GM19468 (cell line): ENCODE results near the gene MFF.
"Not testable (repeated sequence)": the region's sequence is repeated elsewhere in the genome, so short reads cannot be mapped to it uniquely, and the experiment has no call there.

Source experiments
- ATAC-seq: cut with Tn5 transposase; IDR thresholded peaks from one replicate; pipeline ENCODE4 v1.9.1; 2021; ENCODE audit warnings: mild to moderate bottlenecking, moderate library complexity, moderate number of reproducible peaks; ENCODE audit not compliant: unreplicated experiment; ENCODE audit errors: extremely low read depth

Gene MFF

DNA sequence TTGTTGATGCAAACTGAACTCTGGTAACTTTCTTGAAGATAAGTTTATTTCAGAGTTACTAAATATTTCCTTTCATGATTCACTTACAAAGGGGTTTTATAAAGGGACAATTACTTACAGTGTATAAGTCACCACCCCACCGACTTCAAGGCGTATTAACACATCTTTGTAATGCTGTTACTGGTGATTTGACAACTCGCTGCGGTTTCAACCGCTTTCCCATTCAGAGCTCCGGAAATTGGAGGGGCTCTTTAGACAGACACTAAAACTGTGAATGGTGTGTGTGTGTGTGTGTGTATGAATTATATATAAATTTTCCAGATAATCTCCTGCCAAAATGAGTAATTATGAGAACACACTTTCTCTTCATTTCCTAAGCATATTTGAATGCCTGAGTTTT lies 49.1 kb downstream of the MFF start:
- no peak for ATAC-seq

DNA sequence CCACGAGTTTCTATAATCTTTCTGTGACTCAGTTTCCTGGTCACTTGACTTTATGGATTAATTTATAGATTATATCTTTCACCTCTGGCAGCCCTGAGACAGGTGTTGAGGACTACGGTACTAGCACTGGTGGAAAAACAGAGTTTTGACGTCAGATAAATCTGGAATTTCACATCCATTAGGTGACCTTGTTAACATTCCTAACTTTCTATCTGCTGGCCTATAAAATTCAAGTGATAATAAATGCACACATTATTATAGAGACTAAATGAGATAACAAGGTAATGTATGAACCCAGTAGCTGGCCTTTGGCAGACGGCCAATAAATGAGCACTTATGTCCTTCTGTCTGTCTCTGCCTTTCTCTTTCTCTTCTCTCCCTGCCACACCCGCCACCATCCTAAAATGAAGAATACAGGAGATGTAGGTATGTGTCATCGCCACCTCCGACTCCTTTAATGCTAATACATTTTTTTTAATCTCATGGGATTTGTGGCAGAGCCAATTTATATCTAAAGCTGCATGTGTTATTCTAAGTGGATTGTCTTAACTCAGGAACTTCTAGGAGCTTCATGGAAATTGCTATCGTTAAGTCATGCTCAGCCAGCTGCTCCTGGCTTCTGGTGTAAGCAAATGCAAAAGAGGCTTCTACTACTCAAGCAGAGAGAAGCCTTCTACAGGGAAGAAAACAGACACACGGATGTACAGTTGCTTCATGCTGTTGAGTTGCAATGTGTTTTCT lies 51.8 kb downstream of the MFF start:
- no peak for ATAC-seq

DNA sequence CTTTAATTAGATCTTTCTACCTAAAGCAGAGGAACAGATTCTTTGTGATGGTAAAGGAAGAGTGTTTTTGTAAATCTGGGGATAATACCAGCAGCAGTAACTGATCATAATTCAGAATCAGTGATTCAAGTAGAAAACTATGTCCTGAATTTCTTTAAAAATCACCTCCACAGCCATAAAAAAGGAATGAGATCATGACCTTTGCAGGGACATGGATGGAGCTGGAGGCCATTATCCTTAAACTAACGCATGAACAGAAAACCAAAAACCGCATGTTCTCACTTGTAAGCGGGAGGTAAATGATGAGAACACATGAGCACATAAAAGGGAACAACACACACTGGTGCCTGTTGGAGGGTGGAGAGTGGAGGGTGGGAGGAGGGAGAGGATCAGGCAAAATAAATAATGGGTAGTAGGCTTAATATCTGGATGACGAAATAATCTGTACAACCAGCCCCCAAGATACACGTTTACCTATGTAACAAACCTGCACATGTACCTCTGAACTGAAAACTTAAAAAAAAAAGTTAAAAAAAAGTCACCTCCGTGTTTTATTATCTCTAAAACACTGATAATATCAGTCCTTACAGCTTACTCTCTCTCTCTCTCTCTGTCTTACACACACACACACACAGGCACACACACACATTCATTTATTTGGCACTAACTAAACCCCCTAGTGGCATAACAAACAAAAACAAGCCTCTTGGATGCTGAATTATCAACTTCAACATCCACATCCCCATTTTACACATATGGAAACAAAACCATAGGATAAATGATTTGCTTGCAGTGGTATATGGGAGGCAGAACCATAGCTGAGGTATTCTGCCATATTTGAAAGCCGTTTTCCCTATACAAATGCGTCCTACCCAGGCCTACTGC lies 52.7 kb downstream of the MFF start:
- no peak for ATAC-seq

GRCh38 chr2:227378371-227378782 lies 53.3 kb downstream of the MFF start:
- ATAC-seq = no peak

- ATAC-seq = no peak
These were observed 54.0 kb downstream of the MFF start, which contains the start of gene TM4SF20 for GRCh38 chr2:227379095-227379494. Gene TM4SF20 (minus strand): TSS chr2:227379306. CDS start chr2:227379268, 38 bp downstream.

DNA sequence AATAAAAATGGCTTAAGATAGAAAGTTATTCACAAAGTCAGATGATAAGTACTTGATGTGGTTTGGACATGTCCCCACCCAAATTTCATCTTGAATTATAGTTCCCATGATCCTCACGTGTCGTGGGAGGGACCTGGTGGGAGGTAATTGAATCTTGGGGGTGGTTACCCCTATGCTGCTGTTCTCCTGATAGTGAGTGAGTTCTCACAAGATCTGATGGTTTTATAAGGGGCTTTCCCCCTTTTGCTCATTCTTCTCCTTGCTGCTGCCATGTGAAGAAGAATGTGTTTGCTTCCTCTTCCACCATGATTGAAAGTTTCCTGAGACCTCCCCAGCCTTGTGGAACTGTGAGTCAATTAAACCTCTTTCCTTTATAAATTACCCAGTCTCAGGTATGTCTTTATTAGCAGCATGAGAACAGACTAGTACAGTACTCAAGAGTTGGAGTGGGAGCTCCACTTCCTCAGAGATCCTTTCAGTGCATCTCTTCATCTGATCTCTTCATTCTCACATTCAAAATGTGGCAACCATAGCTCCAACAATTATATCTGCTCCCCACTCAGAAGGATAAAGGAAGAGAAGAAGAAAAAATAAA lies 57.3 kb downstream of the MFF start:
- ATAC-seq = not testable (repeated sequence)

DNA sequence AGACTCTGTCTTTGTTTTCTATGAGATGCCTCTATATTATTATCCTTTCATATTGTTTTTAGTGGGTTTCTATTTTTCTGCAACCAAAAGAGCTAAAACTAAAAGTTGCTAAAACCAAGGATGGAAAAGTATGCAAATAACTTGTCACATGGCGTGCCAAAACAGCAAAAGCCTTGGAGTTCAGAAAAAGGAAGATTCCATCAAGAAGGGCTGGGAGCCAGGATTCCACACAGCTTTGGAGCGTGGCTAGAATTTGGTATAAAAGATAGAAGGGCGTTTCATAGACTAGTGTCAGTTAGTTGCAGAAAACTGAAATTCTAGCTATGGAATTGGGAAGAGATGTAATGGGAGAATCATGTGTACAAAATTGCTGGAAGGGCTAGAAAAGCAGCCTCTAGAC lies 58.6 kb downstream of the MFF start:
- ATAC-seq = no peak

DNA sequence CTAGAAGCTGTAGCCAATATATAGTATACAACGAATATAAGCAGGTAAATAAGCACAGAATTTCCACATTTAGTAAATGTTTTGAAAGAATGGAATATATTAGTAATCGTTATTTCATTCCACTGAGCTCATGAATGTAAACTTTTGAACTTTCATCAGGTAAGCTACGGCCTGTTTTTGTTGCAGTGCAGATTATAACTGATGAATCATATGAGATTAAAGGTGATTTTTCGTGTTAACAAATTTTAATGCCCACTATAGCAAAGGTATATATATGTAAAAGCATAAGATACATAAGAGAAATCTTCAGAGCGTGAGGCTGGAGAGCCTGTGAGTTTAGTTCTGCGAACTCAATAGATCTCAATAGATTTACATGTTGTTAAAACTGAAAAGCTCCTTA lies 61.6 kb downstream of the MFF start:
- ATAC-seq = no peak

DNA sequence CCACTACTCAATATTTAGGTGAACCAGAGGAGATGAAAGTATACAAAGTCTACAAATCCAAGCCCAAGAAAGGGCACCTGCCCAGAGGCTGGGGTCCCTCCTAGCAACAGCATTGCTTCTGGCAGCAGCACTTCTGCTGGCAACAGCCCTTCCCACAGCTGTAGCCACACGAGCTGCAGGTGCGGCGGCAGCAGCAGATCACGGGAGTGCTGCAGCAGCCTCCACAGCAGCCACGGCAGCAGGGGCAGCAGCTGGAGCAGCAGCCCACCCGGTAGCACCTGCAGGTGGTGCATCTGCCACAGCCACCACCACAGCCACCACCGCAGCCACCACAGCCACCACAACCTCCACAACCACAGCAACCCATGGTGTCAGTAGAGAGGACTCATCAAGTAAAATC lies 62.5 kb downstream of the MFF start, which contains the start of gene SCYGR1:
Gene SCYGR1 (minus strand): TSS at position 367 of the 400 bp plus-strand sequence. CDS start 0 bp downstream, at position 367.
- ATAC-seq = not testable (repeated sequence)

- ATAC-seq = no peak
These were observed 63.5 kb downstream of the MFF start for GRCh38 chr2:227388537-227389011.

- no peak for ATAC-seq
These were observed 64.2 kb downstream of the MFF start for GRCh38 chr2:227389231-227389630.

DNA sequence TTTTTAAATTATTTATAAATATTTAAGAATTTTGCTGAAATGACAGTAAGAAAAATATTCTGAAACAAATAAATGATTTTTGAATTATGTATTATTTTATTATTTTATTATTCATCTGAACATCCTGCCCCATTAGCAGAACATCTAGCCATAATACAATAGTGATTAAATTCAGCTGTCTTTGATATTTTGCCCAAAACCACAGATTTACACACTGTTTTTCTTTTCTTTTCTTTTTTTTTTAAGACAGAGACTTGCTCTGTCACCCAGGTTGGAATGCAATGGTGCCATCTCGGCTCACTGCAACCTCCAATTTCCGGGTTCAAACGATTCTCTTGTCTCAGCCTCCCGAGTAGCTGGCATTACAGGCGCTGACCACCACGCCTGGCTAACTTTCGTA lies 64.6 kb downstream of the MFF start:
- ATAC-seq = no peak

DNA sequence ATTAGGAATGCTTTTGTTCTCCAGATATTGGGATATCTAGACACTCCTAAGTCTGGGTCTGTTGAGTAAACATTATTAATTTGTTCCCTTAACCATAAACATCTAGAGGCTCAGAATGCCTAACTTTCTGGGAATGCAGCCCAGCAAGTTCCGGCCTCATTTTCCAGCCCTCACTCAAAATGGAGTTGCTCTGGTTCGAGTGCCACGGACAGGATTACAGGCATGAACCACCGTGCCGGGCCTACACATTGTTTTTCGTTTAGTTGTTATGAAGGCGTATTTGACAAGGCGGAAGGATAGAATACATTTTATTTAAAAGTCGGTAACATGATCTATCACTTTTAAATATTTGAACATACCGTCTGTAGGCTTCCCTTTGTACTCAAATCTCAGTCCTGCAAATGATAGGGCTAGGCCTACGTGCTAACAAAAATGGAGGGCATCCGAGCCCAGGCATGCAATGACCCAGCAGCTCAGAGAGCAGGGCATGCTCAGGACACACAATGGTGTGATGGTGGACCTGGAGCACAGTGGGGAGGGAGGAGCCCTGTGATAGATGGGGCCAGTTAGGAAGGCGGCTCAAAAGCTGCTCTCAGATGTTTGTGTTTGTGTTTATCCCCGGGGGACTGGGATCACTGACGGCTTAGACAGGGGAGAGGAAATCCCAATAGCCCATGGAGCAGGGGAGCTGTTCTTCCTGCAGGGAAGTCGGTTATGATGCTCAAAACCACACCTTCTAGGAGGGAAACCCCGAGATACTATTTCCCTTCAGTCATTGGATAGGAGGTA lies 65.6 kb downstream of the MFF start:
- ATAC-seq = no peak

DNA sequence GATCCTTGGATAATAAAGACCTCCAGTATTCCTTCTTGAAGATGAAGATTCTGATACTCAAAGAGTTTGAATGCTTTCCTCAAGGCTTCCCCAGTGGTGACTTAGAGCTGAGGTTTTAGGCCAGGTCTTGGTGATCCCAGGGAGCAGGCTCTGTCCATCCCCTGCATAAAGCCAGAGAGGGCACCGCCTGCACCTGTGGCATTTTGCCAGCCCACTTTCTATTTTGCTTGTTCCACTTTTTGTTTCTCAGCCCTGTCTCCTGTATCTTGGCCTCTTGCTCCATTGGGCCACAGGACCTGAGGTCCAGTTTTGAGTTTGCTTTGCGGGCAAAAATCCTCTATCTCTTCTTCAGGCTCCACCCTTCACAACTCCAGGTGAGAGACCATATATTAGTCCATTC lies 69.3 kb downstream of the MFF start:
- no peak for ATAC-seq

DNA sequence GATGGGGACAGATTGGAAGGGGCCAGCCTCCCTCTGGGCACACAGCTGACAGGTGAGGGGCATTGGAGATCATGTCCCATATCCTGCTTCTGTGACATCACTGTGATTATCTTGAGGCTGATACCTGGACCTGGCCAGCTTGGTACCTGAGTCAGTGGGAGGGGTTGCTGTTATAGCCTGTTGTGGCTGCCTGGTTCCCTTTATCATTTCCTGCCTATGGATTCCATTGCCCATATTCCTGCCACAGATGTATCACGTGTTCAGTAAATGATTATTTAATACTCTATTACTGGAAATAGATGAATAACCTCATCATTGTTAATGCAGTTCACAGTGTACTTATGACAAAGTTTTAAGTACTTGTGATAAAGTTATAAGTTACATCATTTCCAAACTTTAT lies 70.5 kb downstream of the MFF start:
- no peak for ATAC-seq

DNA sequence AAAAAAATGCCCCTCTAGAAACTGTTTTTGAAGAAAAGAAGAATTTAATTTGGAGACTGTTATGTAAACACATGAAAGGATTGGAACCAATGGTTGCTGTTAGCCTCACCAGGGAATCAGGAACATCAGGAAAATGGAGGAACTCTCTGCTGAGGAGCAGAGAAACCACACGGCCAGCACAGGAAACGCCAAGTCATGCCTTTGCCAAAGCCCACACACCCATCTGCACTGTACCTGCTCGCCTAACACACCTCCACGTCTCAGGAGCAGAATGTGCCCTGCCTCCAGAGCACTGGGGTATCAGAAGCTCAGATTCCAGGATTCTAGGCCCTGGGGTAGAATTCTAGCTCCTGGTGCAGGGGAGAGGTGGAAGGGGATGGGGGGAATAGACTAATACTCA lies 72.5 kb downstream of the MFF start:
- no peak for ATAC-seq

GRCh38 chr2:227398684-227399670 lies 73.9 kb downstream of the MFF start:
- ATAC-seq = no peak

GRCh38 chr2:227401550-227401949 lies 76.5 kb downstream of the MFF start:
- no peak for ATAC-seq

DNA sequence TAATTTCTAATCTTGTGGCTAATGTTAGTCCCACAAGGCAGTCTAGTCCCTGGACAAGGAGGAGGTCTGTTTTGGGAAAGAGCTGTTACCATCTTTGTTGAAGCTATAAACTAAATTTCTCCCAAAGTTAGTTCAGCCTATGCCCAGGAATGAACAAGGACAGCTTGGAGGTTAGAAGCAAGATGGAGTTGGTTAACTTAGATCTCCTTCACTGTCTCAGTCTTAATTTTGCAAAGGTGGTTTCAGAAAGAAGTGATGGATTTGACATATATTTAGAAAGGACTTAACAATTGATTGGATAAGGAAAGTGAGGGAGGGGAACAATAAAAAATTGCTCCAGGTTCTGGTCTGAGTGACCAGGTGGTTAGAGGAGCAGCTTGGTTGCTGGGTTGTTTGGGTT lies 77.3 kb downstream of the MFF start:
- ATAC-seq = no peak
